HG03097 (cell line): ENCODE results near the gene SNAPC2.

ENCODE experiments used
- ATAC-seq: cut with Tn5 transposase; IDR thresholded peaks from one replicate; pipeline ENCODE4 v1.9.1; 2021; ENCODE audit not compliant: unreplicated experiment, low FRiP score

The SNAPC2 gene

GRCh38 chr19:7962644-7963268, 42.6 kb downstream of the SNAPC2 start:
- no peak for ATAC-seq

- no peak for ATAC-seq
Observed at GRCh38 chr19:7963566-7963965, 43.4 kb downstream of the SNAPC2 start.

GRCh38 chr19:7965259-7965841, 45.2 kb downstream of the SNAPC2 start:
- ATAC-seq, result no peak

- ATAC-seq, result no peak
Observed at GRCh38 chr19:7965921-7966665, 46.0 kb downstream of the SNAPC2 start.

- ATAC-seq, result no peak
Observed at GRCh38 chr19:7968008-7968795, 48.1 kb downstream of the SNAPC2 start.

- ATAC-seq, result no peak
Observed at GRCh38 chr19:7968796-7969554, 48.8 kb downstream of the SNAPC2 start.

GRCh38 chr19:7969555-7969939, 49.4 kb downstream of the SNAPC2 start:
- no peak for ATAC-seq

- no peak for ATAC-seq
Observed at GRCh38 chr19:7970716-7971448, 50.7 kb downstream of the SNAPC2 start.

GRCh38 chr19:7971553-7972520, 51.7 kb downstream of the SNAPC2 start:
- ATAC-seq, result no peak
